GM12878 (cell line): ENCODE data around the gene CADM2. TPM values are rescaled to one million over a fixed set of nuclear protein-coding genes. Genes with fewer than 3 reads are reported as not detected.

Experiments used
- ATAC-seq: fragments of 200-7000 bp; cut with Tn5 transposase; 3 replicates; pipeline ENCODE4 v1.9.1; 2020; ENCODE audit warnings: mild to moderate bottlenecking, moderate library complexity
- BruUV-seq: library from RNA; stranded (reverse); fragments of 400-500 nt; replicated peaks from 2 replicates; lab custom pipeline; 2021; lab: Mats Ljungman, UMichigan
- CTCF ChIA-PET: fragments of 300-600 bp; sonication (Branson Sonifier 250); formaldehyde crosslinking; extraction: SDS; loops from one replicate; lab custom pipeline; 2021; ENCODE audit warnings: inconsistent platforms; lab: Yijun Ruan, JAX
- POLR2A ChIA-PET: fragments of 350-600 bp; formaldehyde crosslinking; extraction: SDS; loops from one replicate; lab custom pipeline; 2021; ENCODE audit warnings: inconsistent platforms; lab: Charles Lee
- RAD21 ChIA-PET: fragments of 300-600 bp; sonication (Branson Sonifier 250); formaldehyde crosslinking; loops from one replicate; lab custom pipeline; 2023; ENCODE audit warnings: antibody characterized with exemption; ENCODE audit not compliant: unreplicated experiment; lab: Charles Lee
- SMC1A ChIA-PET: fragments of 300-600 bp; sonication (Branson Sonifier 250); formaldehyde crosslinking; loops from one replicate; lab custom pipeline; 2023; ENCODE audit not compliant: unreplicated experiment, uncharacterized antibody; lab: Charles Lee
- DNase-seq: peaks from one replicate; pipeline ENCODE4 v3.0.0-alpha.2; 2011; ENCODE audit warnings: low read depth, low spot score
- FAIRE-seq: peaks from 3 replicates; lab custom pipeline; 2011; peaks lifted over from hg19 to GRCh38; lab: Jason Lieb, UNC
- H2AFZ ChIP-seq: 2 replicates; pipeline ENCODE4 v1.6.0; 2011; ENCODE audit warnings: low read depth, low read length, control low read depth; ENCODE audit not compliant: control insufficient read depth
- H3K27ac ChIP-seq: 2 replicates; pipeline ENCODE4 v1.5.1; 2011; ENCODE audit warnings: control low read depth; ENCODE audit not compliant: control insufficient read depth, insufficient read depth
- H3K27me3 ChIP-seq, 2 experiments: replicated peaks in 1 of 2; 2 replicates each; pipeline versions ENCODE4 v1.6.0 to v1.6.1; 2011; ENCODE audit warnings: low read length in 1 of 2; ENCODE audit not compliant: control insufficient read depth in 2 of 2, insufficient read depth in 2 of 2
- H3K36me3 ChIP-seq, 2 experiments: 2 replicates each; pipeline ENCODE4 v1.5.1; 2011; ENCODE audit warnings: low read length in 1 of 2; ENCODE audit not compliant: control insufficient read depth in 2 of 2, insufficient read depth in 2 of 2
- H3K4me1 ChIP-seq: 2 replicates; pipeline ENCODE4 v1.6.1; 2011; ENCODE audit warnings: mild to moderate bottlenecking, low read length, moderate library complexity, mixed read lengths; ENCODE audit not compliant: control insufficient read depth, insufficient read depth
- H3K4me2 ChIP-seq: 2 replicates; pipeline ENCODE4 v1.6.0; 2011; ENCODE audit warnings: control low read depth; ENCODE audit not compliant: control insufficient read depth, insufficient read depth
- H3K4me3 ChIP-seq: fragments of 200-600 bp; sonication (generic); 2 replicates; pipeline ENCODE4 v1.5.1; 2016
- H3K79me2 ChIP-seq: 2 replicates; pipeline ENCODE4 v1.6.0; 2011; ENCODE audit warnings: low read length; ENCODE audit not compliant: control insufficient read depth, insufficient read depth
- H3K9ac ChIP-seq: 2 replicates; pipeline ENCODE4 v1.8.0; 2011; ENCODE audit warnings: low read length, control low read depth, mixed read lengths; ENCODE audit not compliant: control insufficient read depth, insufficient read depth
- H3K9me3 ChIP-seq: replicated peaks from 3 replicates; pipeline ENCODE4 v1.5.1; 2011; ENCODE audit warnings: mild to moderate bottlenecking, low read length; ENCODE audit not compliant: control insufficient read depth, insufficient read depth
- H4K20me1 ChIP-seq: 2 replicates; pipeline ENCODE4 v1.6.0; 2011; ENCODE audit not compliant: control insufficient read depth, insufficient read depth
- BHLHE40 ChIP-seq, 2 experiments: fragments of 450-650 bp in 1 of 2; IDR thresholded peaks; 2 replicates each; pipeline ENCODE4 v1.6.1; 2011 to 2017; ENCODE audit warnings: low read depth in 2 of 2, borderline replicate concordance in 1 of 2, improper control_type of control experiment in 1 of 2, low read length in 1 of 2, mild to moderate bottlenecking in 1 of 2
- CBX5 ChIP-seq: sonication (generic); IDR thresholded peaks from 2 replicates; pipeline ENCODE4 v1.6.1; 2016; ENCODE audit warnings: low read depth, moderate library complexity, mild to moderate bottlenecking, inconsistent platforms
- LARP7 ChIP-seq: fragments of 450-650 bp; IDR thresholded peaks from 2 replicates; pipeline ENCODE4 v1.6.1; 2017; ENCODE audit warnings: mild to moderate bottlenecking
- MYC ChIP-seq: IDR thresholded peaks from 2 replicates; pipeline ENCODE4 v1.6.1; 2011; ENCODE audit warnings: mild to moderate bottlenecking, low read length, moderate library complexity, inconsistent platforms; ENCODE audit not compliant: insufficient read depth, insufficient replicate concordance, insufficient read length, severe bottlenecking
- NFYB ChIP-seq: IDR thresholded peaks from 2 replicates; pipeline ENCODE4 v1.6.1; 2011; ENCODE audit warnings: low read depth, mild to moderate bottlenecking, low read length, improper control_type of control experiment, moderate library complexity; ENCODE audit not compliant: insufficient read depth
- PML ChIP-seq: IDR thresholded peaks from 2 replicates; pipeline ENCODE4 v1.6.1; 2012; ENCODE audit warnings: low read length, inconsistent platforms
- SIN3A ChIP-seq: IDR thresholded peaks from 2 replicates; pipeline ENCODE4 v1.6.1; 2012; ENCODE audit warnings: low read depth, low read length, improper control_type of control experiment
- SMARCA5 ChIP-seq: fragments of 450-650 bp; IDR thresholded peaks from 2 replicates; pipeline ENCODE4 v1.6.1; 2017; ENCODE audit warnings: mild to moderate bottlenecking
- SMC3 ChIP-seq: IDR thresholded peaks from 2 replicates; pipeline ENCODE4 v1.6.1; 2011; ENCODE audit warnings: low read length, improper control_type of control experiment, borderline replicate concordance
- ZNF274 ChIP-seq: IDR thresholded peaks from one replicate; pipeline ENCODE4 v1.8.0; 2011; ENCODE audit not compliant: insufficient read length, insufficient read depth
- ZNF592 ChIP-seq: fragments of 450-650 bp; IDR thresholded peaks from 2 replicates; pipeline ENCODE4 v1.6.1; 2017; ENCODE audit warnings: mild to moderate bottlenecking, moderate library complexity
- ZSCAN29 ChIP-seq: fragments of 450-650 bp; IDR thresholded peaks from 2 replicates; pipeline ENCODE4 v1.6.1; 2017; ENCODE audit warnings: mild to moderate bottlenecking, moderate library complexity
- ZZZ3 ChIP-seq: IDR thresholded peaks from 2 replicates; pipeline ENCODE4 v1.6.1; 2011; ENCODE audit warnings: low read depth; ENCODE audit not compliant: control insufficient read depth, insufficient read length
- WGBS: methylation state at CpG from one replicate; pipeline ENCODE4 v1.1.6; 2016; ENCODE audit warnings: low lambda C conversion rate; ENCODE audit not compliant: insufficient replicate concordance, insufficient coverage; ENCODE audit errors: missing lambda C conversion rate; 5-methylcytosine and 5-hydroxymethylcytosine counted together
- in situ Hi-C: fragments of 300-500 bp; cut with MboI; formaldehyde crosslinking; loops from 9 replicates; pipeline ENCODE4 v1.14.3; 2018; ENCODE audit warnings: mixed read lengths
- intact Hi-C: fragments of 100-400 bp; cut with micrococcal nuclease; formaldehyde crosslinking; loops from one replicate; pipeline ENCODE4 v1.14.2; 2022; ENCODE audit not compliant: unreplicated experiment
- polyA plus RNA-seq, 11 experiments: library from polyadenylated mRNA; depleted of rRNA in 4 of 11; unstranded in 6 of 11; stranded (reverse) in 5 of 11; fragments of >200 nt; fragmentation: Nextera tagmentation in 4 of 11; fragmentation: Illumina TruSeq in 1 of 11; extraction: Ambion mirVana in 4 of 11; extraction: Trizol in 1 of 11; gene quantifications; 1 replicate in 1 of 11; 2 replicates in 10 of 11; pipeline versions ENCODE4 v1.2.1 to v1.2.3, GENCODE V29; 2011 to 2016; ENCODE audit warnings: inconsistent platforms in 2 of 11, missing spikeins in 2 of 11, low read depth in 1 of 11
- total RNA-seq, 4 experiments: library from RNA; depleted of rRNA in 3 of 4; stranded (reverse); fragments of >200 nt in 3 of 4; fragmentation: Illumina TruSeq in 1 of 4; extraction: Trizol in 1 of 4; gene quantifications; 2 replicates each; pipeline versions ENCODE4 v1.2.1 to v1.2.3, GENCODE V29; 2013 to 2021

CADM2 gene
- total and polyA plus RNA-seq, 10 of the 15 experiments (the other 5 are each of a cell fraction or from before 2014, with no cell fraction given), result 0.13 TPM; not detected in 9

GRCh38 chr3:85054579-85054978 is 95.8 kb downstream of the CADM2 start:
- BruUV-seq, result no TSS peak
- in situ Hi-C loops, result no loop called here
- no peak overlapping the region for H3K27ac ChIP-seq
- H3K36me3 ChIP-seq, result no peaks in the 10 kb centered on the region
- H3K79me2 ChIP-seq, result no peaks in the 10 kb centered on the region
- ATAC-seq (no peak), DNase-seq (no peak), FAIRE-seq (no peak)
- no peaks in the 10 kb centered on the region for H4K20me1 ChIP-seq
- intact Hi-C loops, result no loop called here
- H3K9me3 ChIP-seq, result no peaks in the 10 kb centered on the region
- H3K9ac ChIP-seq, result no peak overlapping the region
- CTCF ChIA-PET, result no interaction called here
- H3K27me3 ChIP-seq, result no peaks in the 10 kb centered on the region
- TF ChIP-seq ZNF274, result no peak
- no peak for TF ChIP-seq SIN3A
- no peak for TF ChIP-seq ZSCAN29
- TF ChIP-seq SMARCA5, result no peak
- TF ChIP-seq MYC, result no peak
- TF ChIP-seq BHLHE40 (IDR thresholded peaks at IDR 0.05; ENCODE audit: borderline replicate concordance in 1 of 2, low read depth in 2 of 2, low read length in 1 of 2), result no peak
- POLR2A ChIA-PET, result no interaction called here
- no peak overlapping the region for H3K4me2 ChIP-seq
- no peak overlapping the region for H3K4me3 ChIP-seq
- 50% methylated on average over 3 of the region's 3 CpGs for WGBS
- RAD21 ChIA-PET, result no interaction called here
- no peaks in the 10 kb centered on the region for H3K4me1 ChIP-seq
- SMC1A ChIA-PET, result no interaction called here
- H2AFZ ChIP-seq, result no peak overlapping the region

- Histone ChIP-seq H3K4me2 (no peak overlapping the region), H3K79me2 (no peaks in the 10 kb centered on the region), H3K4me3 (no peak overlapping the region), H3K36me3 (no peaks in the 10 kb centered on the region), H3K9ac (no peak overlapping the region), H3K27me3 (no peaks in the 10 kb centered on the region), H3K27ac (no peak overlapping the region), H3K4me1 (no peaks in the 10 kb centered on the region), H2AFZ (no peak overlapping the region), H4K20me1 (no peaks in the 10 kb centered on the region), H3K9me3 (no peaks in the 10 kb centered on the region)
- ChIA-PET SMC1A (no interaction called here), RAD21 (no interaction called here), CTCF (no interaction called here), POLR2A (no interaction called here)
- BruUV-seq, result no TSS peak
- 5% methylated on average over 1 of the region's 1 CpG for WGBS
- intact Hi-C loops, result no loop called here
- in situ Hi-C loops, result no loop called here
- no peak for FAIRE-seq
- DNase-seq, result no peak
- no peak for ATAC-seq
- TF ChIP-seq ZZZ3 (no peak), ZNF592 (no peak), CBX5 (no peak), LARP7 (no peak), PML (no peak), SMC3 (no peak), NFYB (no peak)
These were observed 110.1 kb downstream of the CADM2 start for GRCh38 chr3:85068911-85069310.
